IMR-90 (cell line): ENCODE results near the gene WAC. TPM values are rescaled to one million over a fixed set of nuclear protein-coding genes. Genes with fewer than 3 reads are reported as not detected.

Experiments
- ATAC-seq: fragments of 200-7000 bp; cut with Tn5 transposase; 2 replicates; pipeline ENCODE4 v1.9.1; 2020; ENCODE audit warnings: low read depth, mild to moderate bottlenecking, moderate library complexity
- BruUV-seq: library from RNA; stranded (reverse); fragments of 400-500 nt; replicated peaks from 2 replicates; lab custom pipeline; 2021; lab: Mats Ljungman, UMichigan
- CTCF ChIA-PET: fragments of 300-600 bp; formaldehyde crosslinking; extraction: SDS; loops from one replicate; lab custom pipeline; 2021; ENCODE audit warnings: antibody characterized with exemption; lab: Yijun Ruan, JAX
- POLR2A ChIA-PET: fragments of 300-600 bp; sonication (Branson Sonifier 250); formaldehyde crosslinking; loops from one replicate; lab custom pipeline; 2022; ENCODE audit warnings: antibody characterized with exemption; ENCODE audit not compliant: unreplicated experiment; lab: Charles Lee
- DNase-seq: peaks from one replicate; pipeline ENCODE4 v3.0.0; 2013
- H2AFZ ChIP-seq: replicated peaks from 2 replicates; pipeline ENCODE3; 2013; ENCODE audit warnings: low read length, mild to moderate bottlenecking; ENCODE audit not compliant: poor library complexity
- H2AK5ac ChIP-seq: 2 replicates; pipeline ENCODE4 v1.6.1; 2013; ENCODE audit warnings: low read depth, low read length, inconsistent platforms
- H2AK9ac ChIP-seq: replicated peaks from 2 replicates; pipeline ENCODE3; 2013; ENCODE audit warnings: mild to moderate bottlenecking, low read depth, low read length, moderate library complexity; ENCODE audit not compliant: poor library complexity
- H2BK120ac ChIP-seq: 2 replicates; pipeline ENCODE4 v1.6.1; 2013; ENCODE audit warnings: low read depth, low read length, inconsistent platforms
- H2BK15ac ChIP-seq: 3 replicates; pipeline ENCODE4 v1.6.1; 2013; ENCODE audit warnings: low read depth, low read length, inconsistent platforms
- H2BK20ac ChIP-seq: 2 replicates; pipeline ENCODE4 v1.6.1; 2013; ENCODE audit warnings: low read depth, mild to moderate bottlenecking, inconsistent platforms, low read length, moderate library complexity
- H2BK5ac ChIP-seq: 2 replicates; pipeline ENCODE4 v1.6.1; 2013; ENCODE audit warnings: mild to moderate bottlenecking, low read depth, low read length, inconsistent platforms; ENCODE audit not compliant: poor library complexity, severe bottlenecking
- H3K14ac ChIP-seq: replicated peaks from 2 replicates; pipeline ENCODE4 v1.6.1; 2013; ENCODE audit warnings: low read depth, low read length, inconsistent platforms
- H3K18ac ChIP-seq: 2 replicates; pipeline ENCODE4 v1.6.1; 2013; ENCODE audit warnings: low read depth, low read length, control low read depth
- H3K23ac ChIP-seq: 2 replicates; pipeline ENCODE4 v1.6.1; 2013; ENCODE audit warnings: low read depth, low read length, inconsistent platforms
- H3K27ac ChIP-seq: 2 replicates; pipeline ENCODE4 v1.5.1; 2013; ENCODE audit warnings: mild to moderate bottlenecking, control low read depth, low read length; ENCODE audit not compliant: insufficient read depth
- H3K27me3 ChIP-seq: 2 replicates; pipeline ENCODE4 v1.6.1; 2013; ENCODE audit warnings: low read length; ENCODE audit not compliant: control insufficient read depth, insufficient read depth
- H3K36me3 ChIP-seq: 2 replicates; pipeline ENCODE4 v1.6.1; 2013; ENCODE audit warnings: low read length, mixed read lengths; ENCODE audit not compliant: control insufficient read depth, insufficient read depth
- H3K4ac ChIP-seq: 2 replicates; pipeline ENCODE4 v1.6.1; 2013; ENCODE audit warnings: low read depth, low read length, inconsistent platforms
- H3K4me1 ChIP-seq: 2 replicates; pipeline ENCODE4 v1.6.1; 2013; ENCODE audit warnings: low read length, mixed read lengths; ENCODE audit not compliant: control insufficient read depth, insufficient read depth
- H3K4me2 ChIP-seq: 2 replicates; pipeline ENCODE4 v1.6.1; 2013; ENCODE audit warnings: low read depth, mild to moderate bottlenecking, control low read depth, low read length, moderate library complexity
- H3K4me3 ChIP-seq: 2 replicates; pipeline ENCODE4 v1.5.1; 2013; ENCODE audit warnings: low read depth, mild to moderate bottlenecking, control low read depth, low read length, moderate library complexity; ENCODE audit not compliant: insufficient read depth
- H3K56ac ChIP-seq: 2 replicates; pipeline ENCODE4 v1.6.1; 2013; ENCODE audit warnings: low read length, inconsistent platforms; ENCODE audit not compliant: insufficient read depth; ENCODE audit errors: extremely low read depth
- H3K79me1 ChIP-seq, 2 experiments: 2 replicates each; pipeline ENCODE4 v1.6.1; 2013; ENCODE audit warnings: low read length in 2 of 2, inconsistent platforms in 1 of 2, low read depth in 1 of 2
- H3K9ac ChIP-seq: 2 replicates; pipeline ENCODE4 v1.6.1; 2013; ENCODE audit warnings: low read depth, low read length, control low read depth
- H3K9me1 ChIP-seq: 2 replicates; pipeline ENCODE4 v1.6.1; 2013; ENCODE audit warnings: low read length, inconsistent platforms; ENCODE audit not compliant: insufficient read depth
- H3K9me3 ChIP-seq: 2 replicates; pipeline ENCODE4 v1.6.1; 2013; ENCODE audit warnings: low read length; ENCODE audit not compliant: control insufficient read depth, insufficient read depth
- H4K20me1 ChIP-seq: 2 replicates; pipeline ENCODE4 v1.6.1; 2013; ENCODE audit warnings: low read length, inconsistent platforms; ENCODE audit not compliant: insufficient read depth
- H4K5ac ChIP-seq: 2 replicates; pipeline ENCODE4 v1.6.1; 2013; ENCODE audit warnings: mild to moderate bottlenecking, low read depth, low read length, control low read depth
- H4K8ac ChIP-seq, 2 experiments: 2 replicates each; pipeline ENCODE4 v1.6.1; 2013; ENCODE audit warnings: low read depth in 2 of 2, low read length in 2 of 2, control low read depth in 1 of 2, inconsistent platforms in 1 of 2
- H4K91ac ChIP-seq: 2 replicates; pipeline ENCODE4 v1.6.1; 2013; ENCODE audit warnings: low read depth, low read length, inconsistent platforms; ENCODE audit not compliant: insufficient read depth
- MXI1 ChIP-seq: IDR thresholded peaks from 2 replicates; pipeline ENCODE4 v1.6.1; 2012; ENCODE audit warnings: low read depth, mild to moderate bottlenecking, low read length, moderate library complexity, borderline replicate concordance
- POLR2A ChIP-seq: IDR thresholded peaks from 2 replicates; pipeline ENCODE4 v1.6.1; 2012; ENCODE audit warnings: mild to moderate bottlenecking, low read depth, low read length
- WGBS, 2 experiments: methylation state at CpG; one replicate each; pipeline versions ENCODE4 v1.1.5 to v1.1.7; 2013; ENCODE audit warnings: missing lambda C conversion rate in 2 of 2; ENCODE audit not compliant: insufficient read length in 1 of 2; ENCODE audit errors: extremely low coverage in 2 of 2; 5-methylcytosine and 5-hydroxymethylcytosine counted together
- dilution Hi-C: fragments of 300-500 bp; cut with HindIII; formaldehyde crosslinking; loops from one replicate; pipeline ENCODE4 v1.14.3; 2018; ENCODE audit warnings: low sequenced_read_pairs; ENCODE audit not compliant: unreplicated experiment
- in situ Hi-C: fragments of 300-500 bp; cut with MboI; formaldehyde crosslinking; loops from 3 replicates; pipeline ENCODE4 v1.14.3; 2019; ENCODE audit warnings: low sequenced_read_pairs, inconsistent platforms, mixed read lengths
- intact Hi-C: fragments of 100-400 bp; cut with micrococcal nuclease; formaldehyde crosslinking; loops from 2 replicates; pipeline ENCODE4 v1.10.0; 2022
- polyA plus RNA-seq, 3 experiments: library from polyadenylated mRNA; depleted of rRNA; stranded (reverse); fragments of >200 nt; gene quantifications; 2 replicates each; pipeline ENCODE4 v1.2.3, GENCODE V29; 2012; ENCODE audit warnings: low replicate concordance in 1 of 3
- total RNA-seq: library from RNA; depleted of rRNA; stranded (reverse); fragments of >200 nt; gene quantifications from 2 replicates; pipeline ENCODE4 v1.2.3, GENCODE V29; 2012

The WAC gene
- total and polyA plus RNA-seq, 2 of the 4 experiments (the other 2 are of a cell fraction): 39.6 to 52.2 TPM

DNA sequence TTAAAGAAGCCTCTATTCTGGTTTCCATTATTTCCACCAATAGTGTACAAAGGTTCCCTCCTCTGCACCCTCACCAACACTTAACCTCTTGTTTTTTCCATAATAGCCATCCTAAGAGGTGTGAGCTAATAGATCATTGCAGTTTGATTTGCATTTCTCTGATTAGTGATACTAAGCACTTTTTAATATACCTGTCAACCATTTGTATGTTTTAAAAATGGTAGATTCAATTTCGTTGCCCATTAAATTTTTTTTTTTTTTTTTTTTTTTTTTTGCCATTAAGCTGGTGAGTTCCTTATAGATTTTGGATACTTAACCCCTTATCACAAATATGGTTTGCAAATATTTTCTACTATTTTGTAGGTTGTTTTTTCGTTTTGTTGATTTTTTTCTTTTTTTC lies 23.2 kb downstream of the WAC start:
- H2BK120ac ChIP-seq: no peak overlapping the region
- H3K9me1 ChIP-seq: peaks cover 12% of the 10 kb centered on the region
- H3K18ac ChIP-seq: no peak overlapping the region
- dilution Hi-C loops (no loop called here), intact Hi-C loops (no loop called here), in situ Hi-C loops (no loop called here)
- DNase-seq (no peak), ATAC-seq (no peak)
- no peak overlapping the region for H3K14ac ChIP-seq
- H3K4me2 ChIP-seq: no peak overlapping the region
- no peak overlapping the region for H3K4ac ChIP-seq
- H2AFZ ChIP-seq: no peak overlapping the region
- H3K79me1 ChIP-seq: peaks cover 19 to 58% of the 10 kb centered on the region in 2 experiments
- H3K4me3 ChIP-seq: no peak overlapping the region
- H3K4me1 ChIP-seq: peaks cover 4% of the 10 kb centered on the region
- no peaks in the 10 kb centered on the region for H3K27me3 ChIP-seq
- H4K5ac ChIP-seq: no peak overlapping the region
- peaks cover 91% of the 10 kb centered on the region for H4K20me1 ChIP-seq
- WGBS, 2 experiments: no CpG with 5 or more reads among the region's 2 CpGs
- no TSS peak for BruUV-seq
- H2BK5ac ChIP-seq: no peak overlapping the region
- no peaks in the 10 kb centered on the region for H3K9me3 ChIP-seq
- H2BK15ac ChIP-seq: no peak overlapping the region
- no peak overlapping the region for H3K23ac ChIP-seq
- no peak overlapping the region for H4K8ac ChIP-seq
- CTCF ChIA-PET: no interaction called here
- no peak overlapping the region for H2BK20ac ChIP-seq
- no peak overlapping the region for H2AK9ac ChIP-seq
- H4K91ac ChIP-seq: no peak overlapping the region
- POLR2A ChIA-PET: interaction anchor here (0.7 kb wide), 1 partner anchor 19 kb away, joined by 4 read pairs; no protein-coding TSS in a partner anchor
- H2AK5ac ChIP-seq: no peak overlapping the region
- no peak overlapping the region for H3K27ac ChIP-seq
- no peak overlapping the region for H3K9ac ChIP-seq
- no peak overlapping the region for H3K56ac ChIP-seq
- TF ChIP-seq MXI1: no peak
- no peak for TF ChIP-seq POLR2A
- H3K36me3 ChIP-seq: peaks cover 15% of the 10 kb centered on the region
